ENCODE results near the gene POP4. TPM values are rescaled to one million over a fixed set of nuclear protein-coding genes. Genes with fewer than 3 reads are reported as not detected.

The POP4 gene
- total and polyA plus RNA-seq, 9 of the 15 experiments (the other 6 are each of a cell fraction or from before 2014, with no cell fraction given) = 42.1 to 128 (median 99.0) TPM

DNA sequence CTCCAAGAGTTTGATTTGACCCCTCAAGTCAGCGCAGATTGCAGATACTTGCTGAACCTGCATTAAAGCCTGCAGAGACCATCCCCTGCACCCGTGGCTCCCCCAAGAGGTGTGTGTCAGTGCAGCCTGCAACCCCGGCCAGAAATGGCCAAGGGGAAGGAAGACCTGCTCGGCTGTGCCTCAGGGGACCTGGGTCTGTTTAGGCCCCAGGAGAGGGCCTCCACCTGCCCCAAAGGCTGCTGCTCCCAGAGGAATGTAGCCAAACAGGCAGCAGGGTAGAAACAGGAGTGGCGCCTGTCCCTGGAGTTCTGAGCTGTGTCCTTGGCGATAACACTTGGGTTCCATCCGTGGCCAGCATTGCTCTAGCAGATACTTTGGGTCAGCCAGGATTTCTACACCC lies 8.0 kb downstream of the POP4 start (continued):
- no peak for TF ChIP-seq ZBTB11 (CRISPR knock-in tag; IDR thresholded peaks at IDR 0.05)
- no peak for TF ChIP-seq STAG1 (CRISPR knock-in tag; IDR thresholded peaks at IDR 0.05; ENCODE audit: borderline replicate concordance)
- TF ChIP-seq SMAD2 (IDR thresholded peaks at IDR 0.05; ENCODE audit: low read depth, low read length) = no peak

DNA sequence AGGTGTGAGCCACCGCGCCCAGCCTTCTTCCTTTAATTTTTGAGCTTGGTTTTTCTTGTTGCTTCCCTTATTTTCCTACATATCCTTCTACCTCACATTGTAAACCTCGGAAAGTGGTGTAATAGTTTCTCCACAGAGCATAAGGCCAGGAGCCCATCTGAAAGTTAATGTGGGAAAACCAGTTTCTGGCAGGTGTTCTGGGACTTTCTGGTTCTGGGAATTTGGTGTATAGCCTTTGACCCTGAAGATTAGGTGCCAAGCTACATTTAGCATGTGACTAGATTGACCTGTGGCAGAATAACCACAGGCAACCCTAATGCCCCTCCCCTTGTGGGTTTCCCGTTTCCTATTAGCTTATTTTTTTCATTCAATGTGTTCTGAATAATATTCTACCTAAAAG lies 8.7 kb downstream of the POP4 start:
- peaks cover 63% of the 10 kb centered on the region for H3K36me3 ChIP-seq (ENCODE audit: control insufficient read depth, insufficient read depth, low read length)
- H3K9me3 ChIP-seq (replicated peaks; ENCODE audit: control insufficient read depth, insufficient read depth, low read depth, low read length) = no peaks in the 10 kb centered on the region
- DNase-seq (ENCODE audit: extremely low read depth in 1 of 4, low spot score in 3 of 4) = no peak
- no peak overlapping the region for H3K27ac ChIP-seq (ENCODE audit: extremely low read depth, low read depth, low read length)
- CTCF ChIA-PET (ENCODE audit: low intra/inter-chr PET ratio) = no interaction called here
- no peak overlapping the region for H3K4me3 ChIP-seq
- no peaks in the 10 kb centered on the region for H4K20me1 ChIP-seq (replicated peaks; ENCODE audit: control insufficient read depth, insufficient read depth, low read length)
- POLR2A ChIA-PET = interaction anchor here (0.6 to 1.5 kb wide), 3 partner anchors 9 to 135 kb away, joined by 3 to 6 read pairs (median 3); partner anchors contain the start of gene POP4
- H3K79me2 ChIP-seq (ENCODE audit: control insufficient read depth, insufficient read depth, low read length) = no peaks in the 10 kb centered on the region
- no peak for TF ChIP-seq HNRNPL (IDR thresholded peaks at IDR 0.05; ENCODE audit: low read depth, low read length)
- no peak for TF ChIP-seq TEAD2 (tag; IDR thresholded peaks at IDR 0.05)
- no peak for TF ChIP-seq ERF (CRISPR knock-in tag; IDR thresholded peaks at IDR 0.05)
- TF ChIP-seq, protein P1, sequence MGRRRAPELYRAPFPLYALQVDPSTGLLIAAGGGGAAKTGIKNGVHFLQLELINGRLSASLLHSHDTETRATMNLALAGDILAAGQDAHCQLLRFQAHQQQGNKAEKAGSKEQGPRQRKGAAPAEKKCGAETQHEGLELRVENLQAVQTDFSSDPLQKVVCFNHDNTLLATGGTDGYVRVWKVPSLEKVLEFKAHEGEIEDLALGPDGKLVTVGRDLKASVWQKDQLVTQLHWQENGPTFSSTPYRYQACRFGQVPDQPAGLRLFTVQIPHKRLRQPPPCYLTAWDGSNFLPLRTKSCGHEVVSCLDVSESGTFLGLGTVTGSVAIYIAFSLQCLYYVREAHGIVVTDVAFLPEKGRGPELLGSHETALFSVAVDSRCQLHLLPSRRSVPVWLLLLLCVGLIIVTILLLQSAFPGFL (CRISPR knock-in tag; IDR thresholded peaks at IDR 0.05) = no peak
- in situ Hi-C loops (cut with MboI) = no loop called here
- no peak overlapping the region for H3K4me2 ChIP-seq (ENCODE audit: insufficient read depth, low read length)
- intact Hi-C loops (cut with micrococcal nuclease) = no loop called here
- WGBS (ENCODE audit: insufficient coverage, low coverage, missing lambda C conversion rate) = 93% methylated on average over 4 of the region's 4 CpGs
- no peak for FAIRE-seq
- ATAC-seq = no peak
- no peak overlapping the region for H2AFZ ChIP-seq (ENCODE audit: low read depth, low read length)
- H3K9ac ChIP-seq (ENCODE audit: insufficient read depth in 1 of 2, low read depth in 2 of 2, low read length in 2 of 2) = no peak overlapping the region
- H3K9me1 ChIP-seq (ENCODE audit: control insufficient read depth, insufficient read depth, low read length) = peaks cover 4% of the 10 kb centered on the region
- peaks cover 0 to 7% of the 10 kb centered on the region in 2 experiments; a peak in 2 of 5 replicates for H3K4me1 ChIP-seq (replicated peaks in 1 of 2; ENCODE audit: control insufficient read depth in 2 of 2, insufficient read depth in 2 of 2, low read length in 2 of 2)
- no peaks in the 10 kb centered on the region for H3K27me3 ChIP-seq (ENCODE audit: control insufficient read depth in 2 of 2, insufficient read depth in 2 of 2, low read length in 2 of 2)
- no TSS peak for BruUV-seq (replicated peaks)

All from K562 (cell line).